Hypothalamus (tissue), 51 donors: ENCODE data around the gene KRTAP5-8.
A peak's percentile ranks its signal among the peaks of the same experiment; 100 is the strongest.
"Not testable (repeated sequence)": the region's sequence is repeated elsewhere in the genome, so short reads cannot be mapped to it uniquely, and the experiment has no call there.

ENCODE experiments used
- DNase-seq, 51 donors: peaks; one replicate each; lab custom pipeline; 2025; lab: John Stamatoyannopoulos, UW

KRTAP5-8 gene

DNA sequence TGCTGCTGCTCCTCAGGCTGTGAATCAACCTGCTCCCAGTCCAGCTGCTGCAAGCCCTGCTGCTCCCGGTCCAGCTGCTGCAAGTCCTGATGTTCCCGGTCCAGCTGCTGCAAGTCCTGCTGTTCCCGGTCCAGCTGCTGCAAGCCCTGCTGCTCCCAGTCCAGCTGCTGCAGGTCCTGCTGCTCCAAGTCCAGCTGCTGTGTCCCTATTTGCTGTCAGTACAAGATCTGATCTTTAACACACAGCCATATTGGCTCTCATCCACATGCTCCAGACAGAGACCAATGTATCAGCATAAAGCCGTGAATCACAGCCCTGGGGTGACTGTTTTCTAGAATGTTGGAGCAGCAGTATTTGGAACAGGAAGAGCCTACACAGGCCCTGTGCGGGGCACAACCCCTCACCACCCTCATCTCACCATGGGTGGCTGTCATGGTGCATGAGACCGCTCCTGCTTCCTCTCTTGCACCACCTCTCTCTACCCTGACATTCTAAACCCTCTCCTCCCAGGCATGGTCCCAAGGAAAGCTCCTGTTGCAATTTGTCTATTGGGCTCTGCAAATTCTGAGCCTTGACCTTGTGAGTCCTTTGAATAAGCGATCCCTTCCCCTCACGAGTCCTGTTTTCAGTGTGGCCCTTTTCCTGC is 31.0 kb downstream of the KRTAP5-8 start:
- no peak for DNase-seq

DNA sequence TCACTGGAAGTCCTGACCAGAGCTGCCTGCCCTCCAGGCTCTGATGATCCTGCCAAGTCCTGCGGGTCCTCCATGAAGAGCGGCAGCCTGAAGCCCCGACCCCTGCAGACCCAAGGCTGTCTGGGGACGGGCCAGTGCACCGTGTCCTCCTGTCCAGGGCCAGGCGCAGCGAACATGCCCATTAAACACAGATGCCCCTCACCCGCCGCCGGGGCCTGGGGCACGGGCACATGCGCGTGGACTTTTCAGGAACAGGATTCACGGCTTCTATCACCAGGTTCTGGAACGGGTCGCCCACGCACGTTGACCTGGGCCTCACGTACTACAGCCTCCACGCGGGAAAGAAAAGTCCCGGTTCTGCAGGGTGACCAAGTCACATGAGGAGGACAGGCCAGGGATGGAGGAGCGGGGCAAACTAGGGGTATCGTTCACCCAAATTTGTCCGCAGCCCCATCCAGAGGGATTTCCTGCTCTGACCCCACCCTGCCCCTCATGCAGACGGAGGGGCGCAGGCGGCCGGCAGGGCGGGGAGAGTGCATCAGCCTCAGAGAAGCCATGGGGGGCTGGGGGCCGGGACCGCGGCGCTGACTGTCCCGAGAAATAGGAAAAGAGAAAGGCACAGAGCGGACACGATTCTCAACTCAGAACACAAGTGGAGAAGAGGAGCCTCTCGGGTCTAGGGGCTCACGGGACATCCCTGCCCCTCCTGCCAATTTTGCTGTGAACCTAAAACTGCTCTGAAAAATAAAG is 33.5 kb downstream of the KRTAP5-8 start:
- not testable (repeated sequence) for DNase-seq

DNA sequence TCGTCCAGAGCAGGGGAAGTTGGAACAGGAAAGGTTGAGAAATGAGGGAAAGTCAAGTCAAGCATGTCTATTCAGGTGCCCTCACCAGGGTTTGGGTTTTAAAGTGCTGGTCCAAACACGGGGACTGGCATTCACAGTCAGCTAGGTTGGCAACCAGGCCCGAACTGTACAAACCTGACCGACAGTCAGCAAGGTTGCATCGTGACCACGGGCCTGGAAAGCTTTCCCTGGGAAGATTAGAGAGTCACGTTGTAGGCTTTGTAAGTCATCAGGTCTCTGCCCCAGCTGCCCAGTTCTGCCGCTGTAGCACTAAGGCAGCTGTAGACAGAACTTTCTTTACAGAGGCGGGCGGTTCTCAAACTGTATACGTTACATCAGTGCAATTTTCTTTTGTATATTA is 35.0 kb downstream of the KRTAP5-8 start:
- DNase-seq: no peak

DNA sequence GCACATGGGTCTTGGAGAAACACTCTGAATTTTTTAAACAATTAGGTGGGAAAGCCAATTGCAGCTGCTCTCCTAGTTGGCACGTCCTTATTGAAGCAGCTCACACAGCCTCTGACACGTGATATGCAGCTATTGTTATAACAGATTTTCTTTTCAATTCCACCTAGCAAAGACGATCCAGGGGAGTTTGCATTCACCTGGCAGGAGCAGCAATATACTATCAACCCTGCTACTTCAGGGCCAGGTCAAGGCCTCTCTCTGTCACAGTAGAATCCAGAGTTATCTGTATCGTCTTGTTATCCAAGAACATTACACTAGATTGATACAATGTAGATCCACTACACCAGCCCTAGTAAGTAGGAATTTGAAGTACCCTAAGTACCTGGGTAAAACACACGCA is 36.6 kb downstream of the KRTAP5-8 start:
- DNase-seq: no peak

DNA sequence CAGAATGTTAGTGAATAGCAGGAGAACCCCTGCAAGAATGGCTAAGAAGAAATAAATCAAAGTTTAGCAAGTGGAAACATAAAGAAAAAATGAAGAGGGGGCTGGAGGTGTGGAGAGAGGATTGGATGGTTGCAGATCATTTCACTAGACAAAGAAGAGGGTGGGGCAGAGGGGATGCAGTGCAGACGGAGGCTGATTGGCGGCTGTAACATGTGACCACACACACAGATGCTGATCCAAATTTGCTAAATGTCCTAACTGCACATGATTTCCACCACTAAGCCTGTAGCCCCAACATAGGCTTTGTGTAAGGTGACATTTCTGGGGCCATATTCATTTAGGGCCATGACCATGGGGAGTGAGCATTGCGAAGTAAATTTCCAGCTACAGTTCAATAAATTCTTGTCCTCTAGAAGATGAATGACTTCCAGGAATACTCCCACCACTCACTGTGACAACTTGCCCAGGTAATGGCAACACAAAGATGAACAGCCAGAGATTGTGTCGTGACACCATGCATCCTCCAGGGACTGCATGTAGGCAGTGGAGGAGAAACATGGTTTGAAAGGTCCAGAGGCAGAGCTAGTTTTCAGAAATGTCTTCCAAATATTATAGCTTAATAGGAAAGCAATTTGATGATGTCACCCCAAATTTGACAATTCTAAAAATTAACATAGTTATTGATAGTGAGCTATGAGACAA is 38.0 kb downstream of the KRTAP5-8 start:
- no peak for DNase-seq

DNA sequence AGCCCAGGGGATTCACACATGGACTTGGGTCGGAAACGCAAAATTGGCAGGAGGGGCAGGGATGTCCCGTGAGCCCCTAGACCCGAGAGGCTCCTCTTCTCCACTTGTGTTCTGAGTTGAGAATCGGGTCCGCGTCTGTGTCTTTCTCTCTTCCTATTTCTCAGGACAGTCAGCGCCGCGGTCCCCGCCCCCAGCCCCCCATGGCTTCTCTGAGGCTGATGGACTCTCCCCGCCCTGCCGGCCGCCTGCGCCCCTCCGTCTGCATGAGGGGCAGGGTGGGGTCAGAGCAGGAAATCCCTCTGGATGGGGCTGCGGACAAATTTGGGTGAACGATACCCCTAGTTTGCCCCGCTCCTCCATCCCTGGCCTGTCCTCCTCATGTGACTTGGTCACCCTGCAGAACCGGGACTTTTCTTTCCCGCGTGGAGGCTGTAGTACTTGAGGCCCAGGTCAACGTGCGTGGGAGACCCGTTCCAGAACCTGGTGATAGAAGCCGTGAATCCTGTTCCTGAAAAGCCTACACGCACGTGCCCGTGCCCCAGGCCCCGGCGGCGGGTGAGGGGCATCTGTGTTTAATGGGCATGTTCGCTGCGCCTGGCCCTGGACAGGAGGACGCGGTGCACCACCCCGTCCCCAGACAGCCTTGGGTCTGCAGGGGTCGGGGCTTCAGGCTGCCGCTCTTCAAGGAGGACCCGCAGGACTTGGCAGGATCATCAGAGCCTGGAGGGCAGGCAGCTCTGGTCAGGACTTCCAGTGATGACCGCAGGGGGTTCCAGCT is 39.1 kb downstream of the KRTAP5-8 start:
- not testable (repeated sequence) for DNase-seq

DNA sequence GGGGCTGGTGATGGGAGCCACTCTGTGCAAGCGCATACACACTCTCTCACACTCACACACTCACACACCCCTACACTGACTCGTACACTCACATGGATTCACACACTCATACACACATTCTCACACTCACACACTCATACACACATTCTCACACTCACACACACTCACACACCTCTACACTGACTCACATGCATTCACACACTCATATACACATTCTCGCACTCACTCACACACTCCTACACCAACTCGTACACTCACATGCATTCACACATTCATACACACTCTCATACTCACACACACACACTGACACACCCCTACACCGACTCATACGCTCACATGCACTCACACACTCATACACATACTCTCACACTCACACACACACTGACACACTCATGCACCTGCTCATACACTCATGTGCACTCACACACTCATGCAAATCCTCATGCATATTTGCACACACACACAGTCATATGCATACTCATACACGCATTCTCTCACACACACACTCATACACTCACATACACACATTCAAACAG is 39.7 kb downstream of the KRTAP5-8 start:
- DNase-seq: no peak

DNA sequence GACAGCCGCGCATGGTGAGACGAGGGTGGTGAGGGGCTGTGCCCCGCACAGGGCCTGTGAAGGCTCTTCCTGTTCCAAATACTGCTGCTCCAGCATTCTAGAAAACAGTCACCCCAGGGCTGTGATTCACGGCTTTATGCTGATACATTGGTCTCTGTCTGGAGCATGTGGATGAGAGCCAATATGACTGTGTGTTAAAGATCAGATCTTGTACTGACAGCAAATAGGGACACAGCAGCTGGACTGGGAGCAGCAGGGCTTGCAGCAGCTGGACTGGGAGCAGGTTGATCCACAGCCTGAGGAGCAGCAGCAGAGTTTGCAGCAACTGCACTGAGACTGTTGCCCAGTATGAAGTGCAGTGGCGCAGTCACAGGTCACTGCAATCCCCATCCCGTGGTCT is 41.7 kb downstream of the KRTAP5-8 start:
- not testable (repeated sequence) for DNase-seq

DNA sequence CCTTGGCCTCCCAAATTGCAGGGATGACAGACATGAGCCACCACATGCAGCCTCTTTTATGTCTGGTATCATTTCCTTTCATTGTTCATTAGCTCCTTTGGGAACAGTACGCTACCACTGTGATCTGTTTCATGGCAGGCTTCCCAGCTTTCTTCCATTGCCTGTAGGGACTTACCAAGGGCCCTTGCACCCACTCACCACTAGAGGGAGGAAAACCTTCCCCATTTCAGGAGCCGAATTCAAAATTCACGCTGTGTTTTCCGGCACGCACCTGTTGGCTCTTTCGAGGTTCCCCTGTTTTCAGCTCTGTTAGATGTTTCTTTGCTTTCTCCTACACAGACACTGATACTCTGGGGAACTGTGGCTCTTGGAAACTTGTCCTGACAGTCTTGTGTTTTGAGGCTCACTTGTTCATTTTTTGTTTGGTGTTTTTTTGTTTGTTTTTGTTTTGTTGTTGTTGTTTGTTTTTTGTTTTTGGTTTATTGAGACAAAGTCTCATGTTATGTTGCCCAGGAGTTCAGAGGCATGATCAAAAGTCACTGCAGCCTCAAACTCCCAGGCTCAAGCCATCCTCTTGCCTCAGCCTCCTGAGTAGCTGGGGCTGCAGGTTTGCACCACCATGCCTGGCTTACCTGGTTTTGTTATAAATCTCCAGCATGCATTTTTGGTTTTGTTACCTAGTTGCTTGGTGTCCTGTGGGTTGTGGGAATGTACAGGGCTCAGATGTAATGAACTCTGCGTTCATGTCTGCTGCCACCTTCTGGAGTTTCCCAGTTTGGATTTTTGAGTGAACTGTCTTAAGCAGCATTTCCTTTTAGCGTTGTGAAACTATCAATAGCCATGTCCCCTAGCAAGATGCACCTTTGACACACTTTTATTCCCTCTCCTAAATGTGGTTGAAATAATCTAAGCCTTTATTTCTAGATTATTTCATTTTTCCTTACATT is 42.5 kb downstream of the KRTAP5-8 start:
- peak in 28 of 51 donors; percentile 7 to 68 (median 34) for DNase-seq

DNA sequence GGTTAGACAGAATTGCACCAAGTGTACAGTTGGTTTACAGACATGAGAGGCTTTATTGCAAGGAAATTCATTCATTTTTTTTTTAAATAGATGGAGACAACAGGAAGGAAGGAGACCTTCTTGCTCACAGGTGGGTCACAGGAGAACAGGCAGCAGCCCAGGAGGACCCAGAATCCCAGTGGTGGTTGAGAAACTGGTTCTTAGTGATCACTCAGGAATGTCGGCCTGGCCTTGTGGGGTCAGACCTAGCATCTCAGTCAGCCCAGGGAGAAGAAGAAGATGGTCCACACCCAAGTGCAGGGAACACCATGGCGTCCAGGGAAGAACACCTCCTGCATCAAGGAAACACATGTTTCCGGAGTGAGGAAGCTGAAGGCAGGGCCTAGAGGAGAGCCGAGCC is 44.0 kb downstream of the KRTAP5-8 start:
- no peak for DNase-seq

DNA sequence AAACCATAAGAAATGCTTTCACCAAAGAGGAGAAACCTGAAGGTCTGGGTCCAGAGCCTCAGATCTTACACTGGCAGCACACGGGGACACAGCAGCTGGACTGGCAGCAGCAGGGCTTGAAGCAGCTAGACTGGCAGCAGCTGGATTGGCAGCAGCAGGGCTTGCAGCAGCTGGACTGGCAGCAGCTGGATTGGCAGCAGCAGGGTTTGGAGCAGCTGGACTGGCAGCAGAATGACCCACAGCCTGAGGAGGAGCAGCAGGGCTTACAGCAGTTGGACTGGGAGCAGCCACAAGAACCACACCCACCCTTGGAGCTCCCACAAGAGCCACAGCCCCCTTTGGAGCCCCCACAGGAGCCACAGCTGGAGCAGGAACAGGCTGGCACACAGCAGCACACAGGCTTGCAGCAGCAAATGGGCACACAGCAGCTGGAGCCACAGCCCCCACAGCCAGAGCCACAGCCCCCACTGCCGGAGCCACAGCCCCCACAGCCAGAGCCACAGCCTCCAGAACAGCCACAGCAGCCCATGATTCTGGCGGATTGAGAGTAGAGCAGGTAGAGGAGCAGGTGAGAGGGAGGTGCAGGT is 44.6 kb downstream of the KRTAP5-8 start, which contains the start of gene KRTAP5-11:
KRTAP5-11 (minus strand) TSS at position 567 of the 587 bp plus-strand sequence; CDS start at position 529, 38 bp downstream.
- no peak for DNase-seq

DNA sequence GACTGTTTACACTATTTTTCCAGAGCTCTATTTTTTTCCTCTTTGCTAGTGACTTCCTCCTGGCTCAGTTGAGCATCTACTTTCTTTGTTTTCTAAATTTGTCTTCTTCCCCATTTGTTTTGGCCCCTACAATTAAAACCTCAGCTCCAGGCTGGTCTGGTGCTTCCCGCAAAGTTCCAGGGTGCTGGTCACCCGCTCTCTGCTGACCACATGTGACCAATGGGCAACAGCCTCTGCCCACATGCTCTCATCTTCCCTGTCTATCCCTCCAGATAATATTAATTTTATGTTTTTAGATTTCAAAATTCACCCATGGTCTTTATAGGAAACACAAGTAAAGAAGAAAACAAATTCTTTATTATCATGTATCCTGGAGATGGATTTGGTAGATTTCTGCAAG is 45.1 kb downstream of the KRTAP5-8 start:
- DNase-seq: not testable (repeated sequence)

DNA sequence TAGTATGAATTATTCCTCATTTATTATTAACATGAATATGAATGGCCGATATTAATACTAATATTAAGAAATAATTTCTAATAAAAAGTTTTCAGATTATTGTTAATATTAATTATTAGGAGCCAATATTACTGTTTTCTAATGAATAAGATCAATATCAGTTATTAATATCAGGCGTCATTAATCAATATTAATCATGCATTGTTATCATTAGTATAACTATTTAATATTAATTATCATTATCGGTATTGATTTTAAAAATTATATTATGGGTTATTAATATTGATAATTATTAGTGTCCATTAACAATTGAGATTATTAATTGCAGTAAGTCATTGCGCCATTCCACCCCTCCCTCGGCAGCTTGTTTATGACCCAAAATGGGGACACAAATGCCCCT is 47.8 kb downstream of the KRTAP5-8 start:
- not testable (repeated sequence) for DNase-seq

DNA sequence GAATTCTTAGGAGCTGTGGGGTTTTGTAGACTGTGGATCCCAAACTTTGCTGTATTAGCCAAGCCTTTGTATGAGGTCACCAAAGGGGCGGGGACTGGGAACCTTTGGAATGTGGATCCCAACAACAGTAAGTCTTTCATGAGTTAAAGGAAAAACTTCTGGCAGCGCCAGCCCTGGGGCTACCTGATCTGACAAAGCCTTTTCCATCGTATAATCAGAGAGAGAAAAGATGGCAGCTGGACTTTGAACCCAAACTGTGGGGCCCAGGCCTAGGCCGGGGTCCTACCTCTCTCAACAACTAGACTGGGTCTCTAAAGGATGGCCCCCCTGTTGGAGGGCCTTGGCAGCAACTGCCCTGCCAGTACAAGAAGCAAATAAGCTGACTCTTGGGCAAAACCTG is 50.5 kb downstream of the KRTAP5-8 start:
- not testable (repeated sequence) for DNase-seq
